Left lung (tissue), 10 donors: Measurements from ENCODE around the gene RET. TPM values are rescaled to one million over a fixed set of nuclear protein-coding genes. Genes with fewer than 3 reads are reported as not detected.

ENCODE experiments used
- ATAC-seq: fragments of 200-7000 bp; cut with Tn5 transposase; one replicate; pipeline ENCODE4 v1.9.1; 2020; ENCODE audit warnings: moderate library complexity
- DNase-seq, 4 donors: peaks; one replicate each; pipeline ENCODE4 v3.0.0-alpha.2; 2013 to 2020
- H3K27ac ChIP-seq, 2 donors: fragments of 200-600 bp; sonication (generic) in 1 of 2; one replicate each; pipeline versions ENCODE4 v1.5.0 to v1.8.0; 2020 to 2021
- H3K27me3 ChIP-seq, 2 donors: fragments of 200-600 bp; sonication (generic) in 1 of 2; one replicate each; pipeline versions ENCODE4 v1.5.0 to v1.8.0; 2020 to 2021
- H3K36me3 ChIP-seq, 2 donors: fragments of 200-600 bp; sonication (generic) in 1 of 2; one replicate each; pipeline versions ENCODE4 v1.5.0 to v1.8.0; 2020 to 2021
- H3K4me1 ChIP-seq, 2 donors: fragments of 200-600 bp; one replicate each; pipeline ENCODE4 v1.8.0; 2021
- H3K4me3 ChIP-seq, 2 donors: fragments of 200-600 bp; sonication (generic) in 1 of 2; one replicate each; pipeline versions ENCODE4 v1.5.0 to v1.8.0; 2020 to 2021; ENCODE audit warnings: mild to moderate bottlenecking in 1 of 2
- H3K9me3 ChIP-seq, 2 donors: fragments of 200-600 bp; sonication (generic) in 1 of 2; one replicate each; pipeline versions ENCODE4 v1.5.0 to v1.8.0; 2020 to 2021
- intact Hi-C, 2 donors: fragments of 100-400 bp; cut with DNase I; formaldehyde crosslinking; loops; one replicate each; pipeline versions ENCODE4 v1.11.2 to v1.14.2; 2022
- polyA plus RNA-seq, 6 donors: library from polyadenylated mRNA; unstranded; fragments of 120-200 nt; gene quantifications; one replicate each; pipeline ENCODE4 v1.2.1, GENCODE V29; 2013; ENCODE audit not compliant: insufficient read length in 6 of 6
- total RNA-seq, 2 donors: library from RNA; stranded (reverse); fragmentation: NEBNext Ultra II Directional; extraction: Animal tissue kit (Norgen Biotek cat#: 25700); gene quantifications; one replicate each; pipeline ENCODE4 v1.2.1, GENCODE V29; 2021
- TF ChIP-seq, protein P1 (sequence below), 2 donors: fragments of 200-600 bp; sonication (generic) in 1 of 2; IDR thresholded peaks; one replicate each; pipeline versions ENCODE4 v1.5.0 to v1.8.0; 2021; ENCODE audit warnings: antibody characterized with exemption in 2 of 2
- donor health status: DM: no; HTN: yes; CAD: no.
- donor health status: DM: no; HTN: no; CAD: no.

RET gene
- total and polyA plus RNA-seq, 8 donors = 0.97 to 3.8 (median 2.0) TPM

DNA sequence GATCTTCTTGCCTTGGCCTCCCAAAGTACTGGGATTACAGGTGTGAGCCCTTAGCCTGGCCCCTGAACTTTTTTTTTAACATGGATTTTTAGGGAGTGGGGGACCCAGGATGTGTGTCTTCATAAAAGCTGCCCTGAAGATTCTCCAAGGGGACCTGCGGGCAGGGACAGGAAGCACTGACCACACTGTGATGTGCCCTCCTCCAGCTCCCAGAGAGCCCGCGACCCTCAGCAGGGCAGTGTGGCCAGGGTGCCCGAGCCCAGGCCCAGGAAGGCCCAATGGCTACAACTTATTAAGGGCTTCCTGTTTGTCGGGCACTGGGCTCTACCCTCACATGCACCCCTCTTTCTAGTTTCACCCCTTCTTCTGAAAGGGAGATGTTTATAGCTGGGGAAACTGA lies 2.5 kb upstream of the RET start:
- intact Hi-C loops = no loop called here
- Histone ChIP-seq H3K27me3 (peaks cover 19 to 79% of the 10 kb centered on the region in 2 donors), H3K4me3 (no peak overlapping the region), H3K36me3 (no peaks in the 10 kb centered on the region), H3K27ac (no peak overlapping the region), H3K9me3 (no peaks in the 10 kb centered on the region), H3K4me1 (peaks cover 0 to 16% of the 10 kb centered on the region in 2 donors)
- DNase-seq (peak in 1 of 4 donors; percentile 28), ATAC-seq (no peak)
- TF ChIP-seq, protein P1, sequence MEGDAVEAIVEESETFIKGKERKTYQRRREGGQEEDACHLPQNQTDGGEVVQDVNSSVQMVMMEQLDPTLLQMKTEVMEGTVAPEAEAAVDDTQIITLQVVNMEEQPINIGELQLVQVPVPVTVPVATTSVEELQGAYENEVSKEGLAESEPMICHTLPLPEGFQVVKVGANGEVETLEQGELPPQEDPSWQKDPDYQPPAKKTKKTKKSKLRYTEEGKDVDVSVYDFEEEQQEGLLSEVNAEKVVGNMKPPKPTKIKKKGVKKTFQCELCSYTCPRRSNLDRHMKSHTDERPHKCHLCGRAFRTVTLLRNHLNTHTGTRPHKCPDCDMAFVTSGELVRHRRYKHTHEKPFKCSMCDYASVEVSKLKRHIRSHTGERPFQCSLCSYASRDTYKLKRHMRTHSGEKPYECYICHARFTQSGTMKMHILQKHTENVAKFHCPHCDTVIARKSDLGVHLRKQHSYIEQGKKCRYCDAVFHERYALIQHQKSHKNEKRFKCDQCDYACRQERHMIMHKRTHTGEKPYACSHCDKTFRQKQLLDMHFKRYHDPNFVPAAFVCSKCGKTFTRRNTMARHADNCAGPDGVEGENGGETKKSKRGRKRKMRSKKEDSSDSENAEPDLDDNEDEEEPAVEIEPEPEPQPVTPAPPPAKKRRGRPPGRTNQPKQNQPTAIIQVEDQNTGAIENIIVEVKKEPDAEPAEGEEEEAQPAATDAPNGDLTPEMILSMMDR (IDR thresholded peaks at IDR 0.05) = no peak

GRCh38 chr10:43074827-43075611 lies 1.9 kb upstream of the RET start:
- no peak overlapping the region for H3K4me3 ChIP-seq
- peaks cover 0 to 16% of the 10 kb centered on the region in 2 donors for H3K4me1 ChIP-seq
- no peaks in the 10 kb centered on the region for H3K9me3 ChIP-seq
- ATAC-seq (no peak), DNase-seq (peak in 1 of 4 donors; percentile 47)
- intact Hi-C loops = no loop called here
- peaks cover 24 to 82% of the 10 kb centered on the region in 2 donors for H3K27me3 ChIP-seq
- no peaks in the 10 kb centered on the region for H3K36me3 ChIP-seq
- H3K27ac ChIP-seq = no peak overlapping the region
- TF ChIP-seq, protein P1 (IDR thresholded peaks at IDR 0.05) = no peak

DNA sequence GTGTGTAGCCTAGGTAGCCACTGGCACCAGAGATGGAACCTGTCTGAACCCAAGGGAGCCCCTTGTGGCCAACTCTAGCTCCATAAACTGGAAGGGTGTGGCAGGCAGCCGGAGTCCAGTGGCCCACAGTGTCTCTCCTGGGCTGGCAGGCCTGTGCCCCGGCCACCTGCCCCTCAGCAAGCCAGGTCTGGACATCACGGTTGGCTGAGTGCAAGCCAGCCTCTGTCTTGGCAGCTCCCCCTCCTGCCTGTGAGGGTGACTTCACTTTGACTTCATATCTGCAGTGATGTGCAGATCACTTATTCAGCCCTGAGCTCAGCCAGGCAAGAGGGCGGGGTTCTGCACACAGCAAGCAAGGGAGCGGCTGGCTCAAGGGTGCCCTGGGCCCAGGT lies 1.3 kb upstream of the RET start:
- H3K4me1 ChIP-seq = peaks cover 0 to 16% of the 10 kb centered on the region in 2 donors
- H3K9me3 ChIP-seq = no peaks in the 10 kb centered on the region
- TF ChIP-seq, protein P1 (IDR thresholded peaks at IDR 0.05) = no peak
- no peak overlapping the region for H3K4me3 ChIP-seq
- peak in 1 of 4 donors; percentile 57 for DNase-seq
- intact Hi-C loops = no loop called here
- H3K27ac ChIP-seq = no peak overlapping the region
- no peaks in the 10 kb centered on the region for H3K36me3 ChIP-seq
- no peak for ATAC-seq
- H3K27me3 ChIP-seq = peaks cover 24 to 82% of the 10 kb centered on the region in 2 donors

DNA sequence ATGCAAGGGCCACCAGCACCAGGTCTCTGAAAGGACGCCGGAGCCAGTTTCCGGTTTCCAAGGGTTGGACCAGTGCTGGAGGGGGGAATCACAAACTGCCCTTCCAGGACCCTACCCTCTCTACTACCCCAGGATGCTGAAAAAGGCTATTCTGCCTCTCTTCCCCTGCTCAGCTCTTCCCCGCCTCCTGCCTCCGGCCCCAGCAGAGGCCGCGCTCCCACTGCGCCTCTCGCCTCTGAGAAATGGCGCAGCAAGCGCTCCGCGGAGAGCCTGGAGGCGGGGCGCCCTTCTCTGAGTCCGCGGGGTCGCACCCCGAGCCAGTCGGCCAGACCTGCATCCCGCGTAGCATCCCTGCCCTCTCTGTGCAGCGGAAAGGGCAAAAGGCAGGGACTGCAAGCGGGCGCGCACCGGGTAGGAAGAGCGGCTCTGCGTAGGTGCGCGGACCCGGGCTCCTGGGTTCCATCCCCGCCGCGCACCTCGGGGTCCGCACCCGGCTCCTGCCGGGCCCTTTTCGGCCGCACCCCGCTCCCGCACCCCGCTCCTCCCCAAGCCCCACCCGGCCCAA lies 476 bp upstream of the RET start:
- Histone ChIP-seq H3K4me1 (peaks cover 0 to 16% of the 10 kb centered on the region in 2 donors), H3K27me3 (peaks cover 24 to 88% of the 10 kb centered on the region in 2 donors), H3K36me3 (no peaks in the 10 kb centered on the region), H3K27ac (no peak overlapping the region), H3K4me3 (peak overlapping the region; percentile 17 to 46), H3K9me3 (no peaks in the 10 kb centered on the region)
- DNase-seq (no peak), ATAC-seq (peak; percentile 13)
- intact Hi-C loops = no loop called here
- TF ChIP-seq, protein P1 (IDR thresholded peaks at IDR 0.05) = no peak

DNA sequence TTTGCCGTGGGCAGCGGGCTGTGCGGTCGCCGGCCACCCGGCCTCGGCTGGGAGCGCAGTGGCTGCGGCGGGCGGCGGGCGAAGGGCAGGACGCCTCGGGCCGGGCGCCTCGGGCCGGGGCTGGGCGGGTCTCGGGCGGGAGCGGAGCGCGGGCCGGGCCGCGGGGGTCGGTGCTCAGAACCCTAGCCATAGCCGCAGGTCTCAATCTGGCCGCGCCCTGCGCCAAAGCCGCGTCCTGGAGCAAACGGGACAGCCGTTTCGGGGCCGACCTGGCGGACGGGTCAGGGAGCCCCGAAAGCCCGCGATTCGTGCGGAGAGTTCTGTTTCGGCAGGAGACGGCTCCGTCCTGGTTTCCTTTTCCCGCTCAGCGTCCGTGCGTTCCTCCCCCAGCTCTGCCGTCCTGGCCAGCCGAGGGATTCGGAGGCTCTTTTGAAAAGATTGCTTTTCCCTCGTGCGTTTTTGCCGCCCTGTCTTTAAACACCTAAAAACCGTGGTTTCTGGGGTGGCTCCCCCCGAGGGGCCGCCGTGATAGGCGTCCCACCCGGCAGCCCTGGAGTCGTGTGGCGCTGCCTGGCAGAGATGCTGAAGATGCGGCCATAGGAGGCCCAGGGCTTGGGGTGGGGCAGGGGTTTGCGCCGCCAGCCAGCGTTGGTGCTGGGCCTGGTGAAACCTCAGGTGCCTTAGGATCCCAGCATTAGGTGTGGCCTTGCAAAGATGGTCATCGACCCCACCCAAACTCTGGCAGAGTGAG lies 727 bp downstream of the RET start:
- peak in 1 of 4 donors; percentile 81 for DNase-seq
- Histone ChIP-seq H3K27ac (no peak overlapping the region), H3K9me3 (no peaks in the 10 kb centered on the region), H3K36me3 (no peaks in the 10 kb centered on the region), H3K4me3 (peak overlapping the region in 1 of 2 donors; percentile 46), H3K4me1 (peaks cover 0 to 25% of the 10 kb centered on the region in 2 donors), H3K27me3 (peaks cover 24 to 98% of the 10 kb centered on the region in 2 donors)
- no peak for ATAC-seq
- intact Hi-C loops = no loop called here
- TF ChIP-seq, protein P1 (IDR thresholded peaks at IDR 0.05) = no peak
